Measurements from ENCODE around the gene TLR9.

DNA sequence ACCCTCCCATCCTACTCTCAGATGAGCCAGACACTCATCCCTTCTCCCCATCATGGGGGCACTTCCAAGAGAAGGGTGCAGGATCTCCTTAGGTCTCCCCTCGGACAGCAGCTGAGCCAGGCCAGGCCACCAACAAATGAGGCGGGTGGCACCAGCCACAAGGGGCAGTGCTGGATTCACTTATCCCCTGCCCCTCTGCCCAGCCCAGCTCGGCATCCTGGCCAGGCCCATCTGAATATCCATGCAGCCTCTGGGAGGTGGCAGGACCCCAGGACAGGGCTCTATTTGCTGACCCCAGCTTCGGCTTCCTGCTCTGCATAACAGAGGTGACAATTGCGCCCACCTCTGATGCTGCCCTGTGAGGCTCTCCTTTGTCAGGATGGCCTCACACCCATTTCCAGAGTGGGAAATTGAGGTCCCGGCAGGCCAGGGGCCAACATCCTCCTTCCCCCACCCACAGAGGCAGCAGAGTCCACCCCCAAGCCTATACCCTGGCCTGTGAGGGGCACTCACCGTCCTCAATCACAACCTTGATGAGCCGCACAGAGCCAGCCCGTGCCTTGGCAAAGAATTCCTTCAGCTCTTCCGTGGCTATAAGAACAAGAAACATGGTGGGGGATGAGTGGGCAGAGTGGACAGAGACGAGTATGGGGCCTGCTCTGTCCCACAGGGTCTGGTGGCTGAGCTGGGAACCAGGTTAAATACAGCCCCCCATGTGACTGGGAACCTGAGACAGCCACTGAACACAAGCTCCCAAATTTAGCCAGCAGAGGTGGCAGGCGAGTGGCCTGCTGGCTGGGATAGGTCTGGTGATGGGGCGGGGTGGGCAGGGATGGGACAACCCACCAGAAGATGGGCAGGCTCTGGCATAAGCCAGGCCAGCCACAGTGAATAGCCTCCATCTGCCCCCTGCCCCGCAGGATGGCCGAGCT is 9.3 kb upstream of the TLR9 start:
- TF ChIP-seq, protein P1, sequence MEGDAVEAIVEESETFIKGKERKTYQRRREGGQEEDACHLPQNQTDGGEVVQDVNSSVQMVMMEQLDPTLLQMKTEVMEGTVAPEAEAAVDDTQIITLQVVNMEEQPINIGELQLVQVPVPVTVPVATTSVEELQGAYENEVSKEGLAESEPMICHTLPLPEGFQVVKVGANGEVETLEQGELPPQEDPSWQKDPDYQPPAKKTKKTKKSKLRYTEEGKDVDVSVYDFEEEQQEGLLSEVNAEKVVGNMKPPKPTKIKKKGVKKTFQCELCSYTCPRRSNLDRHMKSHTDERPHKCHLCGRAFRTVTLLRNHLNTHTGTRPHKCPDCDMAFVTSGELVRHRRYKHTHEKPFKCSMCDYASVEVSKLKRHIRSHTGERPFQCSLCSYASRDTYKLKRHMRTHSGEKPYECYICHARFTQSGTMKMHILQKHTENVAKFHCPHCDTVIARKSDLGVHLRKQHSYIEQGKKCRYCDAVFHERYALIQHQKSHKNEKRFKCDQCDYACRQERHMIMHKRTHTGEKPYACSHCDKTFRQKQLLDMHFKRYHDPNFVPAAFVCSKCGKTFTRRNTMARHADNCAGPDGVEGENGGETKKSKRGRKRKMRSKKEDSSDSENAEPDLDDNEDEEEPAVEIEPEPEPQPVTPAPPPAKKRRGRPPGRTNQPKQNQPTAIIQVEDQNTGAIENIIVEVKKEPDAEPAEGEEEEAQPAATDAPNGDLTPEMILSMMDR (conservative IDR thresholded peaks at IDR 0.05; ENCODE audit: low read depth, low read length), result peak; percentile 38; the same call in 1 of the 2 replicates
- TF ChIP-seq EZH2 (IDR thresholded peaks at IDR 0.05; ENCODE audit: low read length, unreplicated experiment), result no peak
